Measurements from ENCODE around the gene DAAM2.

DAAM2 gene

DNA sequence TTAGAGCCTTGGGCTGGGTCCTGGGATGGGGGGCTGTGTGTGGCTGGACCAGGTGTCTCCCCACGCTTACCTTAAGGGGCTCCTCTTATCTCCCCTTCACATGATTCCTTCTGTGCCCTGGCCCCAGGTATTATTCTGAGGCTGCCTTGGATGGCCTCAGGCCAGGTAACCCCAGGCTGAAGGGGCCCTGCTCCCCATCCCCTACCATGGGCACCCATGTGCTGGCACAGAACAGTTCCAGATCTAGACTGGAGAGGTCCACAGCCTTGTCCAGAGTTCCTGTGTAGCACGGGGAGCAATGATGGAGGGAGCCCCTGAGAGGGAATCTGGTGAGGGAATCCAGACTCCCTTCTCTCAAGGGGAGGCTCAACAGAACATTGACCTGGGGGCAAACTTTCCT, 110.0 kb downstream of the DAAM2 start:
- TF ChIP-seq ZFX (IDR thresholded peaks at IDR 0.05), result no peak
- TF ChIP-seq, protein P1, sequence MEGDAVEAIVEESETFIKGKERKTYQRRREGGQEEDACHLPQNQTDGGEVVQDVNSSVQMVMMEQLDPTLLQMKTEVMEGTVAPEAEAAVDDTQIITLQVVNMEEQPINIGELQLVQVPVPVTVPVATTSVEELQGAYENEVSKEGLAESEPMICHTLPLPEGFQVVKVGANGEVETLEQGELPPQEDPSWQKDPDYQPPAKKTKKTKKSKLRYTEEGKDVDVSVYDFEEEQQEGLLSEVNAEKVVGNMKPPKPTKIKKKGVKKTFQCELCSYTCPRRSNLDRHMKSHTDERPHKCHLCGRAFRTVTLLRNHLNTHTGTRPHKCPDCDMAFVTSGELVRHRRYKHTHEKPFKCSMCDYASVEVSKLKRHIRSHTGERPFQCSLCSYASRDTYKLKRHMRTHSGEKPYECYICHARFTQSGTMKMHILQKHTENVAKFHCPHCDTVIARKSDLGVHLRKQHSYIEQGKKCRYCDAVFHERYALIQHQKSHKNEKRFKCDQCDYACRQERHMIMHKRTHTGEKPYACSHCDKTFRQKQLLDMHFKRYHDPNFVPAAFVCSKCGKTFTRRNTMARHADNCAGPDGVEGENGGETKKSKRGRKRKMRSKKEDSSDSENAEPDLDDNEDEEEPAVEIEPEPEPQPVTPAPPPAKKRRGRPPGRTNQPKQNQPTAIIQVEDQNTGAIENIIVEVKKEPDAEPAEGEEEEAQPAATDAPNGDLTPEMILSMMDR (conservative IDR thresholded peaks at IDR 0.05), result no peak
- H3K27ac ChIP-seq, result no peak overlapping the region

DNA sequence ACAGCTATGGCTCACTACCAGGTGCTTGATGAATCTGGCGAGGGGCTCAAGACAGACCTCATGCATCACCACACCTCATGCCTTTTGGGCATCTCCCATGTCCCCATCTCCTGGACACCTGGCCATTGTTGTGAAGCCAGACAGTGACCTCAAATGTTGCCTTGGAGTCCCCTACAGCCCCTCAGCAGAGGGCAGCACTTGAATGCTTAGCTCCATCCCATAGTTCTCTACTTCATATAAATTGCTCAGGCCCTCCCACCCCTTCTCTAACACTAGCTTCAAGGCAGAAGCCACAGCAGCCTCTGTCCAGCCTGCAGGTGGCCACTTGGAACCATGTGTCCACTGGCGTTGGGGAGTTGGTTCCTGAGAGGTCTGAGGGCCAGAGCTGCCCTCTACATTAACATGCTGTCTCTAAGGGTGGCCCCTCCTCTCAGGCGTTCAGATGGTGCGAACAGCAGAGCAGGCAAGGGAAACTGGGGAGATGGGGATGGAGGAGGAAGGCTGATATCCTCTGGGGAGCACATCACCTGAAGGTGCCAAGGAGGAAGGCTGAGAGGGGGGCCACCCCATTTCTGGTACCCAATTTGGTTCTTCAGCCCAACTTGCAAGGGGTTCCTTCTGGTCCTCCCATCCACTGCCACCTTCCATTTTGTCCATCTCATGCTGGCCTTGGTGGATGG, 110.8 kb downstream of the DAAM2 start:
- H3K27ac ChIP-seq, result no peak overlapping the region
- TF ChIP-seq, protein P1 (conservative IDR thresholded peaks at IDR 0.05), result no peak; the same call in 1 of the 2 replicates
- TF ChIP-seq ZFX (IDR thresholded peaks at IDR 0.05), result no peak

DNA sequence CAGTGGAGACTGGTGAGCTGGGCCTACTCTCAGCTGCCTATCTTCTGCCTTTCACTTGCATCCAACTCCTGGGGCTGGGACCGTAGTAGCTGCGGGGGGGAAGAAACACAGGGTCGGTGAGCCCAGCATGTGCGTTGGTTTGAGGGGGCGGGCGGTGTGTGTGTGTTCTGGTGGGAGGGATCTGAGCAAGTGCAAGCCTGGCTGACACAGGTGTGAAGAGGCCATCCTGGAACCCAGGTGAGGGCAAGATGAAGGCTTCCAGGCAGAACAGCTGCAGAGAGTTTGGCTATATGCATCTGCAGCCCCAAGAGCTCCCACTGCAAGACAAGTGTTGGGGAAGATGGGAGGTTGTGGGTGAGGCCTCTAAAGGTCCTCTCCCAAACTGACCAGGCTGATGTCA, 111.5 kb downstream of the DAAM2 start:
- no peak overlapping the region for H3K27ac ChIP-seq
- no peak for TF ChIP-seq ZFX (IDR thresholded peaks at IDR 0.05)
- TF ChIP-seq, protein P1 (conservative IDR thresholded peaks at IDR 0.05), result no peak

DNA sequence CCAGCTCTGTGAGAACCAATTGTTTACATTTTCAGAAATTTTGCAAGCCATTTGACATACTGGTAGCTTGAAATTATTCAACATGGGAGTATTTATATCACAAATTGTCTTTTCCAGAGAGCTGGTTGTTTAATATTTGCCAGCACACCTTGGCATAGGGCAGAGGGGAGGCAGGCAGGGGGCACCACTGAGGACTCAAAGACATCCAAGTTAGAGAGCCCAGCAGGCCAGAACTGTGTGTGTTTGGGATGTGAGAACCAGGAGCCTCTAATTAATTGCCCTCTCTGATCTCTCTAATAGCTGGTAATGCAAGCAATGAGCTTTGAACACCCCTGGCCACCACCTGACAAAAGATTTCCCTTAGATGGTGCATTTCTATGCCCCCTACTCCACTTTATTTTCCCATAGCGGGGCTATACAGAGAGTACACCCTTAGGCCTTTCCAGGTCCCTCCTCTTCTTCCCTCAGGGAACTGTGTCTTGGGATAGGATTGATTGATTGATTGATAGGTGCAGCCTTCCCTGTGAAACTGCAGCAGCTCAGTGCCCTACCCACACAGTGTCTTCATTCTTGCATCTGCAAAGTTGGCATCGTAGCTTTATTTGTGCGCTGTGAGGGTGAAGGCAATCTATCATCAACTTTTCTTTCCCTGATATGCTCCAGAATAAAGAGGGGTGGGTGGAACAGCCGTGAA, 112.9 kb downstream of the DAAM2 start:
- TF ChIP-seq ZFX (IDR thresholded peaks at IDR 0.05), result no peak
- TF ChIP-seq, protein P1 (conservative IDR thresholded peaks at IDR 0.05), result no peak
- no peak overlapping the region for H3K27ac ChIP-seq

DNA sequence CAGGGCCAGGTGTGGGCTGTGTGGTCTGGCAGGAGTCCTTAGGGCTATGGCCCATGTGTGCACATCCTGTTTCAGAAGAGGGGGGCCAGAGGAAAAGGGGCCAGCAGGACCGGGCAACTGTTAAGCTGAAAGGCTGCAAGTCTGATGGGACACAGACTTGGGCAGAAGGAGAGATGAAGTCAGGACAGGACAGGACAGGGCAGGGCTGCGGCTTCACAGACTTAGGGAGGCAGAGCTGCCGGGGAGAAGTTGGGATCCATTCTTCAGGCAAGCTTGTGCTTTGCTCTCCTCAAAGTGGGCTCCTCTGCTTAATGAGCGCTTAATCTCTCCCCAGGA, 113.4 kb downstream of the DAAM2 start:
- H3K27ac ChIP-seq, result no peak overlapping the region
- TF ChIP-seq, protein P1 (conservative IDR thresholded peaks at IDR 0.05), result no peak

DNA sequence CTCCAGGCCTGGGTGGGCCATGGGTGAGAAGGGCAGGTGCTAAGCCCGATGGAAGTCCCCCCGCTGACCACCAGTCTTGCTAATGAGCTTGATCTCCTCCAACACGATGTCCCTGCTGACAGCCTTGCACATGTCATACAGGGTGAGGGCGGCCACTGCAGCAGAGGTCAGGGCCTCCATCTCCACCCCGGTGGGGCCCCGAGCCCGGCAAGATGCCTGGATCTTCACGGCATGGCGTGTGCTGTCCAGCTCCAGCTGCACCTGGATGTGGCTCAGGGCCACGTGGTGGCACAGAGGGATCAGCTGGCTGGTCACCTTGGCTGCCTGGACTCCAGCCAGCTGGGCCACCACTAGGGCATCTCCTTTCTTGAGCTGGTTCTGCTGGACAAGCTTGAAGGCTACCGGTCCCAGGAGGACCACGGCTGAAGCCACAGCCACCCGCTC, 114.2 kb downstream of the DAAM2 start:
- no peak for TF ChIP-seq ZFX (IDR thresholded peaks at IDR 0.05)
- TF ChIP-seq, protein P1 (conservative IDR thresholded peaks at IDR 0.05), result no peak
- no peak overlapping the region for H3K27ac ChIP-seq

DNA sequence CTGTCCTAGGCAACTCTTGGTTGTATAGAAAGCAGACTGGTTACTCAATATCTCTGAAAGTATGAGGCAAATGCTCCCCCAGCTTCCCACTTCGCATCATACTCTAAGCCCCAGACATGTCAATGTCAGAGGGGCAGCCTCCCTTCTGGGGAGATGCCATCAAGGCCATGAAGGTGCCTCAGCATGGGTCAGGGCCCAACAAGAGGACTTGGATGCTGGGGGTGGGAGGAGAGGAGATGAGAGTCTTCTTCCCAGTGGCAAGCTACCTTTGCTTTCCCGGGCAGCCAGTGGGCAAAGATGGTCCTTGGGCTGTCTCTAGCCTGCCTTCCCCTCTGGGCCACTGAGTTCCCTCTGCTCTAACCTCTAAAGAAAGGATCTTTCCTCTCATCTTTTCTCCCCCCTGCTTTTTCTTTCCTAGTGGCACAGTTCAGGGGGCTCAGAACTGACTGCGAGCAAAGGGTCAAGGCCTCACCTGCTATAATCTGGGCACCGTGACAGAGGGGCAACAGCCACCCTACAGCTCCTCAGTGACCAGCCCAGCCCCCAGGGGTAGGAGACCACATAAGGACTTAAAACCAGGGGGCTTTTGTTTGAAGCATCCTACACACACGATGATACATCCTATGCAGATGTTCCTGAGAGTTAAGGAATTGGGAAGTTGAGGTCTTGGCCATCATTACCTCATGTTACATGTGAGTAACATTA, 115.8 kb downstream of the DAAM2 start:
- TF ChIP-seq, protein P1 (conservative IDR thresholded peaks at IDR 0.05), result no peak
- no peak for TF ChIP-seq ZFX (IDR thresholded peaks at IDR 0.05)
- H3K27ac ChIP-seq, result no peak overlapping the region

Data from C4-2B (cell line).